Mononuclear cell (primary cell): ENCODE data around the gene FAM13A. TPM values are rescaled to one million over a fixed set of nuclear protein-coding genes. Genes with fewer than 3 reads are reported as not detected.

Source experiments
- H3K27me3 ChIP-seq: 2 replicates; pipeline ENCODE4 v1.6.0; 2011; ENCODE audit warnings: low read length, control low read depth; ENCODE audit not compliant: insufficient read depth
- H3K4me1 ChIP-seq: 2 replicates; pipeline ENCODE4 v1.5.1; 2011; ENCODE audit warnings: mild to moderate bottlenecking, low read length, control low read depth; ENCODE audit not compliant: insufficient read depth
- H3K4me3 ChIP-seq: 2 replicates; pipeline ENCODE4 v1.5.1; 2011; ENCODE audit warnings: mild to moderate bottlenecking, low read length, moderate library complexity
- H3K9me3 ChIP-seq: 2 replicates; pipeline ENCODE4 v1.5.1; 2011; ENCODE audit warnings: low read depth, mild to moderate bottlenecking, control low read depth, low read length
- total RNA-seq: library from RNA; depleted of rRNA; stranded (reverse); fragments of >200 nt; gene quantifications from one replicate; pipeline ENCODE4 v1.2.3, GENCODE V29; 2012

The FAM13A gene
- total RNA-seq, 1 donor: 7.9 TPM

GRCh38 chr4:88681209-88681608, 375.8 kb downstream of the FAM13A start:
- no peaks in the 10 kb centered on the region for H3K9me3 ChIP-seq
- no peaks in the 10 kb centered on the region for H3K4me1 ChIP-seq
- H3K4me3 ChIP-seq: no peak overlapping the region
- H3K27me3 ChIP-seq: no peaks in the 10 kb centered on the region

Other genes with a start within 250 kb of the FAM13A start
- 3.4 TPM for gene TIGD2, start 54.3 kb upstream of the FAM13A start, total RNA-seq